ENCODE data around the gene SLC38A8.

- TF ChIP-seq TAF1 (IDR thresholded peaks at IDR 0.05; ENCODE audit: borderline replicate concordance, low read depth, low read length) (no peak), POLR2A (IDR thresholded peaks at IDR 0.05; ENCODE audit: low read depth, low read length) (no peak), POLR2AphosphoS5 (IDR thresholded peaks at IDR 0.05; ENCODE audit: low read depth, low read length) (no peak)
Observed at GRCh38 chr16:84022644-84023043, 20.0 kb downstream of the SLC38A8 start.

All from GM12892 (cell line).